ENCODE data around the gene RNF40. TPM values are rescaled to one million over a fixed set of nuclear protein-coding genes. Genes with fewer than 3 reads are reported as not detected.
A peak's percentile ranks its signal among the peaks of the same experiment; 100 is the strongest.
"Not testable (repeated sequence)": the region's sequence is repeated elsewhere in the genome, so short reads cannot be mapped to it uniquely, and the experiment has no call there.

The RNF40 gene
- total RNA-seq, 6 experiments from 2014 or later: 98.2 to 120 (median 104) TPM

GRCh38 chr16:30797670-30798309, 35.7 kb downstream of the RNF40 start:
- Mint-ChIP-seq H3K9me3 (no peaks in the 10 kb centered on the region), H3K36me3 (ENCODE audit: low read depth) (no peaks in the 10 kb centered on the region), H3K27ac (no peak overlapping the region), H3K4me3 (no peak overlapping the region), H3K27me3 (ENCODE audit: insufficient read depth) (peaks cover 10% of the 10 kb centered on the region), H3K4me1 (ENCODE audit: low read depth) (peaks cover 6% of the 10 kb centered on the region; the same call in 1 of the 2 replicates)
- TF ChIP-seq CTCF (IDR thresholded peaks at IDR 0.05): peak; percentile 22; the same call in 1 of the 2 replicates
- DNase-seq: no peak

- H3K27ac Mint-ChIP-seq: no peak overlapping the region
- H3K36me3 Mint-ChIP-seq (ENCODE audit: low read depth): no peaks in the 10 kb centered on the region
- H3K4me3 Mint-ChIP-seq: no peak overlapping the region
- H3K27me3 Mint-ChIP-seq (ENCODE audit: insufficient read depth): peaks cover 3% of the 10 kb centered on the region
- H3K4me1 Mint-ChIP-seq (ENCODE audit: low read depth): peaks cover 20% of the 10 kb centered on the region
- no peak for TF ChIP-seq CTCF (IDR thresholded peaks at IDR 0.05)
- no peak for DNase-seq
- H3K9me3 Mint-ChIP-seq: no peaks in the 10 kb centered on the region
Measured at GRCh38 chr16:30802936-30803335, 40.8 kb downstream of the RNF40 start.

- peak; percentile 17 for DNase-seq
- no peak for TF ChIP-seq CTCF (IDR thresholded peaks at IDR 0.05)
- Mint-ChIP-seq H3K4me1 (ENCODE audit: low read depth) (peaks cover 20% of the 10 kb centered on the region), H3K27me3 (ENCODE audit: insufficient read depth) (peaks cover 3% of the 10 kb centered on the region), H3K4me3 (peak overlapping the region; percentile 90), H3K27ac (peak overlapping the region; percentile 92), H3K9me3 (no peaks in the 10 kb centered on the region), H3K36me3 (ENCODE audit: low read depth) (no peaks in the 10 kb centered on the region)
Measured at GRCh38 chr16:30805056-30805369, 42.9 kb downstream of the RNF40 start.

GRCh38 chr16:30805370-30806169, 43.4 kb downstream of the RNF40 start:
- Mint-ChIP-seq H3K36me3 (ENCODE audit: low read depth) (no peaks in the 10 kb centered on the region), H3K4me1 (ENCODE audit: low read depth) (peaks cover 20% of the 10 kb centered on the region), H3K4me3 (peak overlapping the region; percentile 90), H3K27ac (peak overlapping the region; percentile 92), H3K9me3 (no peaks in the 10 kb centered on the region), H3K27me3 (ENCODE audit: insufficient read depth) (peaks cover 3% of the 10 kb centered on the region)
- TF ChIP-seq CTCF (IDR thresholded peaks at IDR 0.05): no peak; the same call in 1 of the 2 replicates
- peak; percentile 56 for DNase-seq

- H3K9me3 Mint-ChIP-seq: no peaks in the 10 kb centered on the region
- H3K27me3 Mint-ChIP-seq (ENCODE audit: insufficient read depth): no peaks in the 10 kb centered on the region; the same call in none of the 2 replicates
- no peak for TF ChIP-seq CTCF (IDR thresholded peaks at IDR 0.05)
- no peaks in the 10 kb centered on the region for H3K36me3 Mint-ChIP-seq (ENCODE audit: low read depth)
- no peak overlapping the region for H3K4me3 Mint-ChIP-seq
- peaks cover 20% of the 10 kb centered on the region for H3K4me1 Mint-ChIP-seq (ENCODE audit: low read depth)
- H3K27ac Mint-ChIP-seq: no peak overlapping the region
- no peak for DNase-seq
Measured at GRCh38 chr16:30808146-30808545, 46.0 kb downstream of the RNF40 start.

- peaks cover 25% of the 10 kb centered on the region for H3K4me1 Mint-ChIP-seq (ENCODE audit: low read depth)
- not testable (repeated sequence) for H3K4me3 Mint-ChIP-seq; H3K27me3 Mint-ChIP-seq (ENCODE audit: insufficient read depth); DNase-seq; H3K36me3 Mint-ChIP-seq (ENCODE audit: low read depth); H3K9me3 Mint-ChIP-seq; H3K27ac Mint-ChIP-seq
Measured at GRCh38 chr16:30808890-30809426, 46.8 kb downstream of the RNF40 start.

- H3K4me3 Mint-ChIP-seq; H3K9me3 Mint-ChIP-seq; H3K27ac Mint-ChIP-seq; DNase-seq; H3K27me3 Mint-ChIP-seq (ENCODE audit: insufficient read depth); H3K36me3 Mint-ChIP-seq (ENCODE audit: low read depth): not testable (repeated sequence)
- H3K4me1 Mint-ChIP-seq (ENCODE audit: low read depth): peaks cover 30% of the 10 kb centered on the region
Measured at GRCh38 chr16:30809675-30810074, 47.6 kb downstream of the RNF40 start.
